Measurements from ENCODE around the gene EMC1.

EMC1 gene

DNA sequence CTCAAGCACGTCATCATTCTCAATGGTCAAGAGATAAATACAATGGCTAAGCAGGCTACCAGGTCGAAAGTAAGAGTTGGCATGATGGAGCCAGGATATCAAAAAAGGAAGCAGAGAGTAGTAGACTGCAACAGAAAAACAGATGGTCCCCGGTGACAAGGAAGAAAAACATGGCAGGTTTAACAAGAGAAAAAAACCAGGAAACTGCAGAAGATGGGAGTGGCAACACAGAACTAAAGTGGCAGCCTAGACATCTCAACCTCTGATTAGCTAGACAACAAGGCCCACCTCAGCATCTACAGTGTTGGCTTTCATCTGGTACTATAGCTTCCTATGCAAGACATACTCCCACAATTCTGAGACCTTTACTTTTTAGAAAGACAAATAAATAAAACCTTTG, 44.4 kb downstream of the EMC1 start:
- TF ChIP-seq, protein P1, sequence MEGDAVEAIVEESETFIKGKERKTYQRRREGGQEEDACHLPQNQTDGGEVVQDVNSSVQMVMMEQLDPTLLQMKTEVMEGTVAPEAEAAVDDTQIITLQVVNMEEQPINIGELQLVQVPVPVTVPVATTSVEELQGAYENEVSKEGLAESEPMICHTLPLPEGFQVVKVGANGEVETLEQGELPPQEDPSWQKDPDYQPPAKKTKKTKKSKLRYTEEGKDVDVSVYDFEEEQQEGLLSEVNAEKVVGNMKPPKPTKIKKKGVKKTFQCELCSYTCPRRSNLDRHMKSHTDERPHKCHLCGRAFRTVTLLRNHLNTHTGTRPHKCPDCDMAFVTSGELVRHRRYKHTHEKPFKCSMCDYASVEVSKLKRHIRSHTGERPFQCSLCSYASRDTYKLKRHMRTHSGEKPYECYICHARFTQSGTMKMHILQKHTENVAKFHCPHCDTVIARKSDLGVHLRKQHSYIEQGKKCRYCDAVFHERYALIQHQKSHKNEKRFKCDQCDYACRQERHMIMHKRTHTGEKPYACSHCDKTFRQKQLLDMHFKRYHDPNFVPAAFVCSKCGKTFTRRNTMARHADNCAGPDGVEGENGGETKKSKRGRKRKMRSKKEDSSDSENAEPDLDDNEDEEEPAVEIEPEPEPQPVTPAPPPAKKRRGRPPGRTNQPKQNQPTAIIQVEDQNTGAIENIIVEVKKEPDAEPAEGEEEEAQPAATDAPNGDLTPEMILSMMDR (IDR thresholded peaks at IDR 0.05), result no peak
- H3K27ac ChIP-seq, result no peak overlapping the region
- H3K27me3 ChIP-seq, result no peaks in the 10 kb centered on the region
- peaks cover 37 to 49% of the 10 kb centered on the region in 2 experiments for H3K4me1 ChIP-seq (ENCODE audit: control insufficient read depth in 1 of 2, insufficient read depth in 1 of 2, low read depth in 1 of 2, low read length in 1 of 2)
- H3K9me3 ChIP-seq, result no peaks in the 10 kb centered on the region
- peaks cover under 1% of the 10 kb centered on the region for H3K36me3 ChIP-seq
- no peak overlapping the region for H3K4me3 ChIP-seq (ENCODE audit: low read depth in 1 of 2, low read length in 1 of 2)

DNA sequence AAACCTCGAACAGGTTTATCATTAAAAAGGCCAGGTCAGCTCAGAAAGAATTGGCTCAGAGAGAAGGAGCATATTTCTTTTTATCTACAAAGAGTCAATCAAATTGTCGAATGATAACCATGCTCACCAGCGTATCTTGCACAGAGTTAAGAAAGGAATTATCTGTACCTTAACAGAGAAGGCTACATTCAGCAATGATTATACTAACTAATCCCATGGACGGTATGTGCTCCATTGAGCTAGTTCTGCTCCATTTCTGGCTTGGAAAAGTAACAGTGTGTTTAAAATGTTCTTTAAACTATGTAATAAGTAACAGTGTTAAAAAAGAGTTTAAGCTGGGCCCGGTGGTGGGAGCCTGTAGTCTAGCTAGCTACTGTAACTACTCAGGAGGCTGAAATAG, 45.5 kb downstream of the EMC1 start:
- H3K27ac ChIP-seq, result peak overlapping the region; percentile 54
- peaks cover 31 to 38% of the 10 kb centered on the region in 2 experiments for H3K4me1 ChIP-seq (ENCODE audit: control insufficient read depth in 1 of 2, insufficient read depth in 1 of 2, low read depth in 1 of 2, low read length in 1 of 2)
- H3K4me3 ChIP-seq (ENCODE audit: low read depth in 1 of 2, low read length in 1 of 2), result no peak overlapping the region
- TF ChIP-seq, protein P1 (IDR thresholded peaks at IDR 0.05), result no peak
- peaks cover 10% of the 10 kb centered on the region for H3K36me3 ChIP-seq
- H3K9me3 ChIP-seq, result no peaks in the 10 kb centered on the region
- H3K27me3 ChIP-seq, result no peaks in the 10 kb centered on the region

DNA sequence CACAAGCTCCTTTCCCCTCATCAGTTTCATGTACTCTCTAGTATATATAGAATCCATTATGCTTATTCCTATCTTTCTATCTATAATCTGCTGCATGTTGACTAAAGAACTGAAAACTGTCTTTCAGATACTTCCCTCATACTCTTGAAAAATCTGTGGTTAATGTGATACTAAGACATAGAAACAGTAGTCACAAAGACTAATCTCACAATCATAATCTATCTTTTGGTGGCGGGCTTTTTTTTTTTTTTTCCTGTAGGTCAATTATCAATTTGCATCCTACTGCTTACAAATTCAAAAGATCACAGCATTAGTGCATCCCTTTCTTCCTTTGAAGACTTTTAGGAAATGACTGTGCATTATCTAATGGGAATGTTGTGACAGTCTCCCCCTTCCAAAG, 45.9 kb downstream of the EMC1 start:
- Histone ChIP-seq H3K4me3 (ENCODE audit: low read depth in 1 of 2, low read length in 1 of 2) (no peak overlapping the region), H3K36me3 (peaks cover 15% of the 10 kb centered on the region), H3K27ac (peak overlapping the region; percentile 54), H3K9me3 (no peaks in the 10 kb centered on the region), H3K4me1 (ENCODE audit: control insufficient read depth in 1 of 2, insufficient read depth in 1 of 2, low read depth in 1 of 2, low read length in 1 of 2) (peaks cover 26 to 34% of the 10 kb centered on the region in 2 experiments), H3K27me3 (no peaks in the 10 kb centered on the region)
- TF ChIP-seq, protein P1 (IDR thresholded peaks at IDR 0.05), result no peak

DNA sequence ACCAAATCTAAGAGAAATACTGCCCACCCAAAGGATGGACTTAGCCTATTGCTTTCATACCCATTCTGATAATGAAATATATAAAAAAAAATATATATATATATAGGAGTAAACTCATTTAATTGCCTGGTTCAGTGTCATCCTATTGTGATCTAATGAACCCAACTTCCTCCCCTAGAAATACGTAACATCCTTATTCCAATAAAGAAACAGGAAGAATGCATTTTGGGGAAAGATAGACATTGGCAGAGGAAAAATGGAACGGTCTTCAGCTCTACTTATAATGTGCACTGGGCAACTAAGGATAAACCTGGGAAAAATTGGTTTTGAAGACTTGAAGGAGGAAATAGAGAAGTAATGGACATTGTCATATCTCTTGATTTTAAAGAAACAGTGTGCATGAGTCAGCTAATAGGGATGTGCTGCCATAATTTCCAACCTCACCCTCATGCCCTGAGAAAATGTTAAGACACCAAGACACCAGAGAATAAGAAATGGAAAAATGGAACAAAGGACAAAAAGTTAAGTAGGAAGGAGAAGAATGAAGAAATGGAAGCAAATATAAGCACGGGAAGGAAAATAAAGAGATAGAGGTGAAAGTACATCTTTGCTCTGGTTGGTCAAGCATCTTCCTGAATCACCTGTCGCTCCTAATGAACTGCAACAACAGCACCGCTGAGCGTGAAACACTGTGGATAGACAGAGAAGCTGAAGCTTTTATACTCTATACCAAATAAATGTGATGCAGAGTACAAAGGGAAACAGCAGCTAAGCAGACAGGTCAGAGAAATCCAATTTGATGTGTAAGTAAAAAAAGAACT, 46.7 kb downstream of the EMC1 start:
- TF ChIP-seq, protein P1 (IDR thresholded peaks at IDR 0.05), result no peak
- Histone ChIP-seq H3K27ac (peak overlapping the region; percentile 54), H3K27me3 (no peaks in the 10 kb centered on the region), H3K36me3 (peaks cover 22% of the 10 kb centered on the region), H3K4me3 (ENCODE audit: low read depth in 1 of 2, low read length in 1 of 2) (no peak overlapping the region), H3K9me3 (no peaks in the 10 kb centered on the region), H3K4me1 (ENCODE audit: control insufficient read depth in 1 of 2, insufficient read depth in 1 of 2, low read depth in 1 of 2, low read length in 1 of 2) (peaks cover 25 to 33% of the 10 kb centered on the region in 2 experiments)

DNA sequence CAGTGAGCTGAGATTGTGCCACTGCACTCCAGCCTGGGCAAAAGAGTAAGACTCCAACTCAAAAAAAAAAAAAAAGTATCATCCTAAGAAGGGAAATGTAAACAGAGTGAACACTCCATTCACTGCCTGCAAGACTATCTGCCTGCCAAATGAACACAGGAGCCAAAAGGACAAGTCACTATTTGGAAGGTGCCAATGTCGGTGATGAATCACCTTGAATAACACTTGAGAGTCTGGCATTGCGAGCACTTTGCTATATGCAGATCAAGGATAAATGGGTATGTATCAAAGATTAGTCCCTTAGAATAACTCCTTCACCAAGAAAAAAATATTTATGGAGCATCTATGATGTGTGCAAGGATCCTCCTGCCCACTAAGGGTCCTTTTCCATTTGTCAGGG, 47.9 kb downstream of the EMC1 start:
- peaks cover 13 to 21% of the 10 kb centered on the region in 2 experiments for H3K4me1 ChIP-seq (ENCODE audit: control insufficient read depth in 1 of 2, insufficient read depth in 1 of 2, low read depth in 1 of 2, low read length in 1 of 2)
- H3K9me3 ChIP-seq, result no peaks in the 10 kb centered on the region
- H3K27me3 ChIP-seq, result no peaks in the 10 kb centered on the region
- TF ChIP-seq, protein P1 (IDR thresholded peaks at IDR 0.05), result no peak
- no peak overlapping the region for H3K27ac ChIP-seq
- H3K4me3 ChIP-seq (ENCODE audit: low read depth in 1 of 2, low read length in 1 of 2), result no peak overlapping the region
- peaks cover 35% of the 10 kb centered on the region for H3K36me3 ChIP-seq

Measured in neutrophil (primary cell).